Measurements from ENCODE around the gene RAB4B. TPM values are rescaled to one million over a fixed set of nuclear protein-coding genes. Genes with fewer than 3 reads are reported as not detected.

The RAB4B gene
- total and polyA plus RNA-seq, 2 experiments from 2014 or later, result 27.4 to 29.0 TPM

GRCh38 chr19:40754611-40755247, 23.3 kb upstream of the RAB4B start:
- H3K4me1 ChIP-seq (ENCODE audit: insufficient read depth), result peaks cover 18% of the 10 kb centered on the region; the same call in 1 of the 2 replicates
- no peaks in the 10 kb centered on the region; the same call in 1 of the 2 replicates for H3K9me2 ChIP-seq (ENCODE audit: insufficient read depth)
- H3K4me3 ChIP-seq, result peak overlapping the region; percentile 40
- Mint-ChIP-seq H3K4me1 (peaks cover 22% of the 10 kb centered on the region), H3K27ac (peak overlapping the region; percentile 89), H3K27me3 (ENCODE audit: insufficient read depth, low read depth, poor library complexity) (peaks cover 26% of the 10 kb centered on the region), H3K36me3 (ENCODE audit: low read depth) (peaks cover 79% of the 10 kb centered on the region), H3K9me3 (peaks cover 3% of the 10 kb centered on the region; the same call in 1 of the 3 replicates), H3K4me3 (peak overlapping the region; percentile 60)
- no peak for TF ChIP-seq ZNF462 (CRISPR knock-in tag; IDR thresholded peaks at IDR 0.05)
- TF ChIP-seq NANOG (IDR thresholded peaks at IDR 0.05; ENCODE audit: borderline replicate concordance), result no peak
- no peak for TF ChIP-seq JUNB (IDR thresholded peaks at IDR 0.05; ENCODE audit: unreplicated experiment)
- TF ChIP-seq ETS1 (IDR thresholded peaks at IDR 0.05), result no peak
- TF ChIP-seq CREB1 (CRISPR knock-in tag; IDR thresholded peaks at IDR 0.05; ENCODE audit: low read depth), result no peak
- TF ChIP-seq ZNF114 (CRISPR knock-in tag; IDR thresholded peaks at IDR 0.05), result no peak
- no peak for TF ChIP-seq CTCF (conservative IDR thresholded peaks at IDR 0.05; ENCODE audit: low read depth in 2 of 2)
- no peak for TF ChIP-seq EZH2 (IDR thresholded peaks at IDR 0.05; ENCODE audit: low read depth, unreplicated experiment)
- no peak for TF ChIP-seq STAT1 (IDR thresholded peaks at IDR 0.05; ENCODE audit: unreplicated experiment)
- no peak for TF ChIP-seq REST (IDR thresholded peaks at IDR 0.05; ENCODE audit: unreplicated experiment)
- no peak for TF ChIP-seq POLR2AphosphoS5 (IDR thresholded peaks at IDR 0.05; ENCODE audit: low read depth)
- no peak for TF ChIP-seq EZH2phosphoT487 (IDR thresholded peaks at IDR 0.05; ENCODE audit: unreplicated experiment)
- TF ChIP-seq ZNF331 (CRISPR knock-in tag; IDR thresholded peaks at IDR 0.05; ENCODE audit: low read depth), result no peak
- H3F3A ChIP-seq (replicated peaks; ENCODE audit: low read depth), result peaks cover 31% of the 10 kb centered on the region
- H3K79me2 ChIP-seq (replicated peaks; ENCODE audit: insufficient read depth), result peaks cover 84% of the 10 kb centered on the region
- H3K4me2 ChIP-seq, result peak overlapping the region; percentile 59; the same call in 1 of the 2 replicates
- peaks cover 55% of the 10 kb centered on the region for H4K20me1 ChIP-seq (replicated peaks; ENCODE audit: insufficient read depth)
- peak overlapping the region; percentile 55; the same call in 1 of the 2 replicates for H3K27ac ChIP-seq (ENCODE audit: low read depth)
- ATAC-seq (no peak), DNase-seq (ENCODE audit: low spot score) (no peak)
- H3K27me3 ChIP-seq (ENCODE audit: insufficient read depth), result no peaks in the 10 kb centered on the region
- peaks cover 38% of the 10 kb centered on the region for H3K36me3 ChIP-seq (ENCODE audit: insufficient read depth)
- no peak overlapping the region for H2AFZ ChIP-seq
